Thoracic aorta (tissue), 2 donors: ENCODE data around the gene ALK. TPM values are rescaled to one million over a fixed set of nuclear protein-coding genes. Genes with fewer than 3 reads are reported as not detected.

Source experiments
- ATAC-seq: fragments of 150-250 bp; one replicate; pipeline ENCODE4 v1.8.0; 2017; ENCODE audit warnings: low read depth; ENCODE audit not compliant: insufficient number of reproducible peaks, low FRiP score
- DNase-seq: peaks from one replicate; pipeline ENCODE4 v3.0.0-alpha.2; 2020; ENCODE audit warnings: low spot score
- H3K27ac ChIP-seq, 2 donors: fragments of 200-600 bp; sonication (generic); 1 replicate in 1 of 2; 2 replicates in 1 of 2; pipeline ENCODE4 v1.5.1; 2016; ENCODE audit warnings: mild to moderate bottlenecking in 2 of 2, moderate library complexity in 2 of 2
- H3K27me3 ChIP-seq: fragments of 200-600 bp; sonication (generic); replicated peaks from 2 replicates; pipeline ENCODE4 v1.6.0; 2016; ENCODE audit warnings: mild to moderate bottlenecking; ENCODE audit not compliant: insufficient read depth
- H3K36me3 ChIP-seq: fragments of 200-600 bp; sonication (generic); one replicate; pipeline ENCODE4 v1.5.1; 2016
- H3K4me1 ChIP-seq, 2 donors: fragments of 200-600 bp; sonication (generic); 1 replicate in 1 of 2; 2 replicates in 1 of 2; pipeline versions ENCODE4 v1.5.1 to v1.6.0; 2016; ENCODE audit warnings: low read depth in 2 of 2, mild to moderate bottlenecking in 1 of 2; ENCODE audit not compliant: control insufficient read depth in 1 of 2
- H3K4me3 ChIP-seq: fragments of 200-600 bp; sonication (generic); 2 replicates; pipeline ENCODE4 v1.5.1; 2016; ENCODE audit warnings: mild to moderate bottlenecking
- H3K9me3 ChIP-seq: fragments of 200-600 bp; sonication (generic); 2 replicates; pipeline ENCODE4 v1.5.1; 2016
- total RNA-seq, 2 donors: library from RNA; depleted of rRNA; stranded (reverse); fragments of >200 nt; gene quantifications; one replicate each; pipeline versions ENCODE4 v1.1.0 to v1.2.3, GENCODE V29; 2016
- TF ChIP-seq, protein P1 (sequence below): fragments of 200-600 bp; sonication (generic); IDR thresholded peaks from one replicate; pipeline ENCODE4 v1.5.1; 2019; ENCODE audit warnings: antibody characterized with exemption

The ALK gene
- total RNA-seq, 2 donors from 2014 or later = 2.0 TPM; not detected in 1

DNA sequence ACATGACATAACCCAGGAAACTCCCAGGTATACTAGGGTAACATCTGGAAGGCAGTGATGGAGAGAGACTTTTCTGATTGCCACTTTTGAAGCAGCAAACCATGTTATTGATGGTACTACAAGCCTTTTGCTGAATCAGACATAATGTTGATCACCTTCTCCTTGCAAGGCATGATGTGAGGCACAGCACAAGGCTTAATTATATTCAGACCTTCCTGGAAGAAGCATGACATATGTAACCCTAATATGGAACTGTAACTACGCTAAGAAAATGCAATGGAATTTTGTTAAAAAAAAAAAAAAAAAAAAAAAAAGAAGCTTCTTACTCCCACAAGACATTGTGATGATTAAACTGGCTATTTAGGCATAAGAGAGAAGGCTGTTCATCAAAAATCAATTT lies 145.4 kb downstream of the ALK start:
- DNase-seq = no peak
- Histone ChIP-seq H3K4me1 (no peaks in the 10 kb centered on the region), H3K27ac (no peak overlapping the region), H3K36me3 (no peaks in the 10 kb centered on the region), H3K9me3 (no peaks in the 10 kb centered on the region), H3K27me3 (no peaks in the 10 kb centered on the region), H3K4me3 (no peak overlapping the region)
- ATAC-seq = no peak
- TF ChIP-seq, protein P1, sequence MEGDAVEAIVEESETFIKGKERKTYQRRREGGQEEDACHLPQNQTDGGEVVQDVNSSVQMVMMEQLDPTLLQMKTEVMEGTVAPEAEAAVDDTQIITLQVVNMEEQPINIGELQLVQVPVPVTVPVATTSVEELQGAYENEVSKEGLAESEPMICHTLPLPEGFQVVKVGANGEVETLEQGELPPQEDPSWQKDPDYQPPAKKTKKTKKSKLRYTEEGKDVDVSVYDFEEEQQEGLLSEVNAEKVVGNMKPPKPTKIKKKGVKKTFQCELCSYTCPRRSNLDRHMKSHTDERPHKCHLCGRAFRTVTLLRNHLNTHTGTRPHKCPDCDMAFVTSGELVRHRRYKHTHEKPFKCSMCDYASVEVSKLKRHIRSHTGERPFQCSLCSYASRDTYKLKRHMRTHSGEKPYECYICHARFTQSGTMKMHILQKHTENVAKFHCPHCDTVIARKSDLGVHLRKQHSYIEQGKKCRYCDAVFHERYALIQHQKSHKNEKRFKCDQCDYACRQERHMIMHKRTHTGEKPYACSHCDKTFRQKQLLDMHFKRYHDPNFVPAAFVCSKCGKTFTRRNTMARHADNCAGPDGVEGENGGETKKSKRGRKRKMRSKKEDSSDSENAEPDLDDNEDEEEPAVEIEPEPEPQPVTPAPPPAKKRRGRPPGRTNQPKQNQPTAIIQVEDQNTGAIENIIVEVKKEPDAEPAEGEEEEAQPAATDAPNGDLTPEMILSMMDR = no peak

DNA sequence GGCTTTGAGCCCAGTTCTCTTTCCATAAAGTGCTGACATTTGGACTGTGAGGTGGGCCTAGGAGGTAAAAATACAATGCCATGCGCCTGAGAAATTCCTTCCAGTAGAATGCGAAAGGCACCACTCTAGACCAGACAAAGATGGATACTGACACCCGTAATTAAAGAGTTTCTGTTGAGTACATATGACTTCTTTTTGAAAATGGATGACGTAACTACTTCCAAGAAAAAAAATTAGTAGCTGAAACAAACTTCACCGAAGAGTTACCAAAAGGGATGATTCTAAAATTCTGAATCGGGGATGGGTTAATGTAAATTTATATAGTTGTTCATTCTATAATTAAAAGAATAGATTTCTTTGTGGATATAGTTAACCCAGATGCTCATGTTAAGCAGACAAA lies 146.8 kb downstream of the ALK start:
- Histone ChIP-seq H3K4me1 (no peaks in the 10 kb centered on the region), H3K27me3 (no peaks in the 10 kb centered on the region), H3K27ac (no peak overlapping the region), H3K4me3 (no peak overlapping the region), H3K9me3 (no peaks in the 10 kb centered on the region), H3K36me3 (no peaks in the 10 kb centered on the region)
- no peak for DNase-seq
- no peak for ATAC-seq
- TF ChIP-seq, protein P1 = no peak

DNA sequence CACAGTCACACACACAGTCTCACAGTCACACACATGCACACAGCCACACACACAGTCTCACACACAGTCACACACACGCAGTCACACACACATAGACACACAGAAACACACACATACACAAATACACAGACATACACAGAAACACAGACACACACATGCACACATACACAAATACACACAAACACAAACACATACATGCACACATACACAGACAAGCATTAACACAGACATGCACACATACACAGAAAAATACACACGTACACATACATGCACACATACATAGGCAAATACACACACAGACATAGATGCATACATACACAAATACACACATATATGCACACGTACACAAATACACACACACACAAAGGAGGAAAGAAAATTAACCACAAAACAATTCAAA lies 150.5 kb downstream of the ALK start:
- Histone ChIP-seq H3K36me3 (no peaks in the 10 kb centered on the region), H3K27ac (no peak overlapping the region), H3K9me3 (no peaks in the 10 kb centered on the region), H3K27me3 (no peaks in the 10 kb centered on the region), H3K4me3 (no peak overlapping the region), H3K4me1 (no peaks in the 10 kb centered on the region)
- TF ChIP-seq, protein P1 = no peak
- DNase-seq (no peak), ATAC-seq (no peak)

DNA sequence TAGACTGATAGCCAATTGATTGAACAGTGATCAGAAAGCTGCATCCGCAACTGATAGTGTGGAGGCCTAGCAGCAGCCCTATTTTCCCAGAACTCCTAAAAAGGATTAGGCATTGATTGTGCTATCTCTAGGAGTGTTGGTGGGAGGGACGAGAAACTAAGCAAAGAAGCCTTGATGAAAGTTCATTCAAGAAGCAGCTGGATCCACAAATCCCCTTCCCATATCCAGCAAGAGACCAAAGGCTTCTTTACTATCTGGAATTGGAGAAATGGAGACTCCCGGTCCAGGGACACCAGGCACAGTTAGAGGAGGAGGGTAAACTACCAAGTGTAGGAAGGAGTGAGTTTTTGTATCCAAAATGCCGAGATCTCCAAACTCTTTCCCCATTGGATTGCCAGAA lies 151.5 kb downstream of the ALK start:
- no peaks in the 10 kb centered on the region for H3K9me3 ChIP-seq
- ATAC-seq = no peak
- no peak overlapping the region for H3K4me3 ChIP-seq
- no peaks in the 10 kb centered on the region for H3K36me3 ChIP-seq
- no peak for DNase-seq
- H3K27me3 ChIP-seq = no peaks in the 10 kb centered on the region
- TF ChIP-seq, protein P1 = no peak
- H3K27ac ChIP-seq = no peak overlapping the region
- no peaks in the 10 kb centered on the region for H3K4me1 ChIP-seq

DNA sequence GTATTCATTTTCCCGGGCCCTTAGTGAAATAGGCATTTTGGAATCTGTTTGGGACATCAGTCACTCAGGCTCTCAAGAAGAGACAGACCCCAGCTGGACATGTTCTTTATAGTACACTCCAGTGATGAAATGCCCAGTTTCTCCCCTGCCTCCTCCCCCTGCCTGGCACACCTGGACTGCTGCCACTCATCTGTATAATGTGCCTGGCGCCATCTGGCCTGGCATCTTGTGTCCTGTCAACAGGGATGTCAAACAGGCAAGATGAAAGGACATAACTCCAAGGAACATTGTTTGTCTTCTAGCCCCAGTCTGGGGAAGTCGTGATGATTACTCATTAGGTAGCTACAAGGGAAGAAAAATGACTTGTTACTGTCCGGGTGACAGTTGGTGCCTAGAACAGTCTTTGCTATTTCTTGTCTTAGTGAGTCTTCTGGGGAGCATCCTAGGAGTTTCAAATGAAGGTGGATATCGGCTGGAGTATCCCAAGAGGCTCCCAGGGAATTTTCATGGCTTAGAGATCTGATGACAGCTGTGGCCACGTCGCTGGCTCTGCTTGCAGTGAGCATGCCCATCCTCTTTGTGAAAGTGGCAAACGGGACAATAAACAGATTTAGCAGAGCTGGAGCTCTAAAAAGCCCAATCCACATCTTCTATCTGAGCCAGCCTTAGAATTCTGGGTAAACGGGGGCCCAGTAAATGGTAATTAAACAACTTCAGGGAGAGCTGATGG lies 153.6 kb downstream of the ALK start:
- H3K9me3 ChIP-seq = no peaks in the 10 kb centered on the region
- H3K4me3 ChIP-seq = no peak overlapping the region
- no peak overlapping the region for H3K27ac ChIP-seq
- no peaks in the 10 kb centered on the region for H3K4me1 ChIP-seq
- H3K36me3 ChIP-seq = no peaks in the 10 kb centered on the region
- no peaks in the 10 kb centered on the region for H3K27me3 ChIP-seq
- TF ChIP-seq, protein P1 = no peak
- no peak for ATAC-seq
- no peak for DNase-seq
